Esophagus squamous epithelium (tissue), 4 donors: ENCODE data around the gene KCNE4.

Experiments used
- POLR2A ChIP-seq, 4 donors: fragments of 450-650 bp; IDR thresholded peaks; one replicate each; pipeline ENCODE4 v1.6.1; 2017; ENCODE audit warnings: antibody characterized with exemption in 4 of 4, mild to moderate bottlenecking in 4 of 4, moderate library complexity in 3 of 4
- TF ChIP-seq, protein P1 (sequence below), 6 experiments: fragments of 450-650 bp in 4 of 6; fragments of 200-600 bp in 2 of 6; sonication (generic) in 2 of 6; IDR thresholded peaks; one replicate each; pipeline ENCODE4 v1.5.1; 2016 to 2019; ENCODE audit warnings: antibody characterized with exemption in 6 of 6, mild to moderate bottlenecking in 4 of 6, moderate library complexity in 4 of 6

DNA sequence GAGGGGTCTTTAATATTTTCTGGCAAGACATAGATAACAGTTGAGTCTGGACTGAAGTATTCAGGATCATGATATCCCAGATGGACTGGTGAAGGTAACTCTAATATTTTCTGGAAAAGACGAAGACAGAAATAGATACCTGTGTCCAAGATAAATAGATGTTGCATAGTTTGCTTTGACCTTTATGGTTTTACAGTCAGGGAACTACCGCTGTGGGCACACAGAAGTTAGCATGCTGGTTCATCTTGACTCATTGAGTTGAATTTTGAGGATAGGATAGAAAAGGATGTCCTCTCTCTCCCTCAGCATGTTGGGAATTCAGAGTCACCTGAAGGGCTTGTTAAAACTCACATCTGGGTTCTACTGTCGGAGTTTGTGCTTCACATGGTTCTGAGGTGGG is 20.8 kb downstream of the KCNE4 start:
- TF ChIP-seq, protein P1, sequence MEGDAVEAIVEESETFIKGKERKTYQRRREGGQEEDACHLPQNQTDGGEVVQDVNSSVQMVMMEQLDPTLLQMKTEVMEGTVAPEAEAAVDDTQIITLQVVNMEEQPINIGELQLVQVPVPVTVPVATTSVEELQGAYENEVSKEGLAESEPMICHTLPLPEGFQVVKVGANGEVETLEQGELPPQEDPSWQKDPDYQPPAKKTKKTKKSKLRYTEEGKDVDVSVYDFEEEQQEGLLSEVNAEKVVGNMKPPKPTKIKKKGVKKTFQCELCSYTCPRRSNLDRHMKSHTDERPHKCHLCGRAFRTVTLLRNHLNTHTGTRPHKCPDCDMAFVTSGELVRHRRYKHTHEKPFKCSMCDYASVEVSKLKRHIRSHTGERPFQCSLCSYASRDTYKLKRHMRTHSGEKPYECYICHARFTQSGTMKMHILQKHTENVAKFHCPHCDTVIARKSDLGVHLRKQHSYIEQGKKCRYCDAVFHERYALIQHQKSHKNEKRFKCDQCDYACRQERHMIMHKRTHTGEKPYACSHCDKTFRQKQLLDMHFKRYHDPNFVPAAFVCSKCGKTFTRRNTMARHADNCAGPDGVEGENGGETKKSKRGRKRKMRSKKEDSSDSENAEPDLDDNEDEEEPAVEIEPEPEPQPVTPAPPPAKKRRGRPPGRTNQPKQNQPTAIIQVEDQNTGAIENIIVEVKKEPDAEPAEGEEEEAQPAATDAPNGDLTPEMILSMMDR (IDR thresholded peaks at IDR 0.05) = no peak
- TF ChIP-seq POLR2A (IDR thresholded peaks at IDR 0.05) = no peak
